Measurements from ENCODE around the gene YWHAQ.

The YWHAQ gene

DNA sequence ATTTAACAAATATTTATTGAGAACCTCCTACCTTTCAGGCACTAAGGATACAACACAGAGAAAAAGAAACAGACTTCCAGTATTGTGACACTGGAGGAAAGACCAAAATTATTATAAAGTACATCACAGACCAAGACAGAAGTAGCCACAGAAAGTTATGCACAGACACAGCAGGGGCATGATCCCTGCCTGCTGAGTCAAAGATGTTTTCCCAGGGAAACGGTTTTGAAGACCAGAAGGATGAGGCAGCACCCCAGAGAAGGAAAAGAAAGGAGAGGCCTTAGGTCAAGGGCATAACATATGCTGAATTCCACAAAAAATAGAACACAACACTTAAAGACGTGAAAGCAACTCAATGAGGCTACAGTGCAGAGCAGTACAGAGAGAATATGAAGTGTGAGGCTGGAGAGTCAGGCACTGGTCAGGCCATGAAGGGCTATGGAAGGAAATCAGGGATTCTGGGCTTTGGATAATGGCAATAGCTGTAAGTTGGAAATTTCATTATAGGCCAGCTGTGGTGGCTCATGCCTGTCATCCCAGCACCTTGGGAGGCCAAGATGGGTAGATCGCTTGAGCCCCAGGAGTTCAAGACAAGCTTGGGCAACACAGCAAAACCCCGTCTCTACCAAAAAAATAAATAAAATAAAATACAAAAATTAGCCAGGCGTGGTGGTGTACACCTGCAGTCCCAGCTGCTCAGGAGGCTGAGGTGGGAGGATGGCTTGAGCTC is 83.4 kb downstream of the YWHAQ start:
- no peak for DNase-seq (ENCODE audit: low read depth)
- no peak overlapping the region for H3K4me3 ChIP-seq (ENCODE audit: control insufficient read depth, low read depth, low read length)
- TF ChIP-seq CTCF (IDR thresholded peaks at IDR 0.05; ENCODE audit: control insufficient read depth, insufficient read depth, low read depth, low read length, missing control alignments), result no peak

DNA sequence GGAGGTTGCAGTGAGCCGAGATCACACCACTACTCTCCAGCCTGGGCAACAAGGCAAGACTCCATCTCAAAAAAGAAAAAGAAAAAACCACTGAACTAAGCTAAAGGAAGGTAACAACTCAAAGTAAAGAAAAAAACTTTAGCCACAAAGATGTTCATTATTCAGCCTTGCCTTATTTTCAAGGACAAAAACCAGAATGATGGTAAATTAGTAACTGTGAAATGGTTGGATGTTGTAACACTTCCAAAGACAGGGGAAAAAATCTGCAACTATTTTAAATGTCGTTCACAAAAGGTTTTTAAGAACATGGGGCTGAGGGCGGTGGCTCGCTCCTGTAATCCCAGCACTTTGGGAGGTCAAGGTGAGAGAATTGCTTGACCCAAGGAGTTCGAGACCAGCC is 85.3 kb downstream of the YWHAQ start:
- H3K4me3 ChIP-seq (ENCODE audit: control insufficient read depth, low read depth, low read length), result no peak overlapping the region
- no peak for TF ChIP-seq CTCF (IDR thresholded peaks at IDR 0.05; ENCODE audit: control insufficient read depth, insufficient read depth, low read depth, low read length, missing control alignments)
- no peak for DNase-seq (ENCODE audit: low read depth)

- TF ChIP-seq CTCF (IDR thresholded peaks at IDR 0.05; ENCODE audit: control insufficient read depth, insufficient read depth, low read depth, low read length, missing control alignments), result no peak
- no peak overlapping the region for H3K4me3 ChIP-seq (ENCODE audit: control insufficient read depth, low read depth, low read length)
Observed at GRCh38 chr2:9543557-9543956, 87.2 kb downstream of the YWHAQ start.

DNA sequence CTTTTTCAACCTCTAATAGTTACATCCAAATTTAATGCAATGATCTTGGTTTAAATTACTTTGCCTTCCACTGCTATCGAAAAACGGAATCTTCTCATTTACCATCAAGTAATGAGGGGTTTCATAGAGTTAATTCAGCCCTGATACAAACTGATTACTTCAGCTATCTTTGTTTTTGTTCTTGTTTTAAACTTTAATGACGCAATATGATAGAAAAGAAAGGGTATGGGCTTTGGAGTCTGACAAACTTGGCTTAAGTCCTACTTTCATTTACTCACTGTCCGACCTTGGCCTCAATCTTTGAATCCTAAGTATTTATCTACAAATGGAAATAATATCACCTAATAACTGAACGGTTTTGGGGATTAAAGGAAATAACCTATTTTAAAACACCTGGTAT is 91.3 kb downstream of the YWHAQ start:
- H3K4me3 ChIP-seq (ENCODE audit: control insufficient read depth, low read depth, low read length), result no peak overlapping the region
- TF ChIP-seq CTCF (IDR thresholded peaks at IDR 0.05; ENCODE audit: control insufficient read depth, insufficient read depth, low read depth, low read length, missing control alignments), result no peak
- DNase-seq (ENCODE audit: low read depth), result no peak

More at GRCh38 chr2:9543557-9543956, 87.2 kb downstream of the YWHAQ start:
- no peak for DNase-seq (ENCODE audit: low read depth)

- no peak overlapping the region for H3K4me3 ChIP-seq (ENCODE audit: control insufficient read depth, low read depth, low read length)
- DNase-seq (ENCODE audit: low read depth), result peak; percentile 91
- TF ChIP-seq CTCF (IDR thresholded peaks at IDR 0.05; ENCODE audit: control insufficient read depth, insufficient read depth, low read depth, low read length, missing control alignments), result no peak
Observed at GRCh38 chr2:9538000-9538507, 92.7 kb downstream of the YWHAQ start.

- no peak overlapping the region for H3K4me3 ChIP-seq (ENCODE audit: control insufficient read depth, low read depth, low read length)
- no peak for TF ChIP-seq CTCF (IDR thresholded peaks at IDR 0.05; ENCODE audit: control insufficient read depth, insufficient read depth, low read depth, low read length, missing control alignments)
- no peak for DNase-seq (ENCODE audit: low read depth)
Observed at GRCh38 chr2:9536504-9536903, 94.3 kb downstream of the YWHAQ start.

Measured in AG09309 (cell line).